HCT116 (cell line): ENCODE data around the gene PCDHGB3. TPM values are rescaled to one million over a fixed set of nuclear protein-coding genes. Genes with fewer than 3 reads are reported as not detected.

ENCODE experiments used
- ATAC-seq: fragments of 200-7000 bp; cut with Tn5 transposase; 2 replicates; pipeline ENCODE4 v1.9.1; 2020; ENCODE audit warnings: mild to moderate bottlenecking, moderate library complexity
- BruUV-seq: library from RNA; stranded (reverse); fragments of 400-500 nt; replicated peaks from 2 replicates; lab custom pipeline; 2021; lab: Mats Ljungman, UMichigan
- CTCF ChIA-PET: fragments of 300-600 bp; sonication (Branson Sonifier 250); formaldehyde crosslinking; loops from one replicate; lab custom pipeline; 2021; ENCODE audit warnings: antibody characterized with exemption; lab: Charles Lee
- POLR2A ChIA-PET: fragments of 300-600, 350-600 bp; sonication (Branson Sonifier 250); formaldehyde crosslinking; loops from one replicate; lab custom pipeline; 2021; ENCODE audit warnings: antibody characterized with exemption; lab: Charles Lee
- RAD21 ChIA-PET, 2 experiments: fragments of 300-600 bp; sonication (Branson Sonifier 250); formaldehyde crosslinking; loops; one replicate each; lab custom pipeline; 2023; ENCODE audit warnings: low total read pairs in 2 of 2; ENCODE audit not compliant: uncharacterized antibody in 2 of 2, unreplicated experiment in 2 of 2, low non-redundant PET in 1 of 2; lab: Charles Lee
- DNase-seq: peaks from one replicate; pipeline ENCODE4 v3.0.0-alpha.2; 2010; ENCODE audit warnings: low read depth, low spot score
- H2AFZ ChIP-seq: fragments of 200-600 bp; shearing (Covaris generic), sonication (generic); 2 replicates; pipeline ENCODE4 v1.6.1; 2017; ENCODE audit warnings: low read depth, mixed run types, mixed read lengths, antibody characterized with exemption, low read length; ENCODE audit not compliant: poor library complexity, severe bottlenecking
- H3K27ac ChIP-seq: 2 replicates; pipeline ENCODE4 v1.5.1; 2012; ENCODE audit warnings: low read depth, low read length
- H3K27me3 ChIP-seq: fragments of 200-600 bp; sonication (generic); 2 replicates; pipeline ENCODE4 v1.6.1; 2016; ENCODE audit warnings: mixed run types, low read length, mixed read lengths; ENCODE audit not compliant: insufficient read depth
- H3K36me3 ChIP-seq, 2 experiments: fragments of 200-500 bp in 1 of 2; fragments of 200-600 bp in 1 of 2; sonication (Bioruptor generic) in 1 of 2; sonication (generic) in 1 of 2; 2 replicates each; pipeline versions ENCODE4 v1.5.1 to v1.6.1; 2014 to 2016; ENCODE audit warnings: low read length in 2 of 2, inconsistent platforms in 1 of 2, mixed read lengths in 1 of 2, mixed run types in 1 of 2; ENCODE audit not compliant: insufficient read depth in 2 of 2, control insufficient read depth in 1 of 2
- H3K4me1 ChIP-seq, 2 experiments: fragments of 200-600 bp in 1 of 2; sonication (generic) in 1 of 2; 2 replicates each; pipeline versions ENCODE4 v1.5.1 to v1.6.1; 2012 to 2017; ENCODE audit warnings: low read length in 2 of 2, inconsistent platforms in 1 of 2, mild to moderate bottlenecking in 1 of 2, mixed read lengths in 1 of 2, mixed run types in 1 of 2, moderate library complexity in 1 of 2; ENCODE audit not compliant: insufficient read depth in 2 of 2, control insufficient read depth in 1 of 2
- H3K4me2 ChIP-seq: fragments of 200-600 bp; sonication (generic); 2 replicates; pipeline ENCODE4 v1.6.1; 2017; ENCODE audit warnings: mixed run types, low read length, mixed read lengths
- H3K4me3 ChIP-seq, 2 experiments: fragments of 200-600 bp in 1 of 2; sonication (generic) in 1 of 2; replicated peaks in 1 of 2; 2 replicates each; pipeline ENCODE4 v1.5.1; 2011 to 2016; ENCODE audit warnings: low read length in 2 of 2, control low read depth in 1 of 2, low read depth in 1 of 2, mild to moderate bottlenecking in 1 of 2, mixed read lengths in 1 of 2, mixed run types in 1 of 2
- H3K79me2 ChIP-seq: fragments of 200-600 bp; sonication (generic); 2 replicates; pipeline ENCODE4 v1.6.1; 2017; ENCODE audit warnings: mild to moderate bottlenecking, mixed run types, low read length, moderate library complexity, mixed read lengths; ENCODE audit not compliant: insufficient read depth
- H3K9ac ChIP-seq: fragments of 200-600 bp; sonication (generic); 2 replicates; pipeline ENCODE4 v1.6.1; 2016; ENCODE audit warnings: low read length, mixed read lengths
- H3K9me2 ChIP-seq: fragments of 200-600 bp; sonication (generic), shearing (Covaris generic); 2 replicates; pipeline ENCODE4 v1.6.1; 2017; ENCODE audit warnings: mixed run types, mild to moderate bottlenecking, moderate library complexity; ENCODE audit not compliant: insufficient read depth
- H3K9me3 ChIP-seq, 2 experiments: fragments of 200-500 bp in 1 of 2; fragments of 200-600 bp in 1 of 2; sonication (Bioruptor generic) in 1 of 2; sonication (generic) in 1 of 2; 2 replicates each; pipeline ENCODE4 v1.6.1; 2014 to 2017; ENCODE audit warnings: low read length in 2 of 2, mixed read lengths in 2 of 2, inconsistent platforms in 1 of 2, low read depth in 1 of 2, mild to moderate bottlenecking in 1 of 2, mixed run types in 1 of 2, moderate library complexity in 1 of 2; ENCODE audit not compliant: control insufficient read depth in 1 of 2, insufficient read depth in 1 of 2
- H4K20me1 ChIP-seq: fragments of 200-600 bp; sonication (generic), shearing (Covaris generic); 2 replicates; pipeline ENCODE4 v1.6.1; 2017; ENCODE audit warnings: mixed run types, mild to moderate bottlenecking, moderate library complexity; ENCODE audit not compliant: insufficient read depth
- ATF3 ChIP-seq: IDR thresholded peaks from 2 replicates; pipeline ENCODE4 v1.6.1; 2012
- CEBPB ChIP-seq: IDR thresholded peaks from 2 replicates; pipeline ENCODE4 v1.6.1; 2012; ENCODE audit warnings: low read depth
- EGR1 ChIP-seq: IDR thresholded peaks from 2 replicates; pipeline ENCODE4 v1.6.1; 2012; ENCODE audit warnings: low read depth
- EZH2 ChIP-seq: fragments of 200-600 bp; sonication (generic); IDR thresholded peaks from 2 replicates; pipeline ENCODE4 v1.6.1; 2017; ENCODE audit warnings: antibody characterized with exemption, mixed run types
- EZH2phosphoT487 ChIP-seq: fragments of 200-600 bp; IDR thresholded peaks from 2 replicates; pipeline ENCODE4 v1.6.1; 2018; ENCODE audit warnings: antibody characterized with exemption, borderline replicate concordance
- FOSL1 ChIP-seq: IDR thresholded peaks from 2 replicates; pipeline ENCODE4 v1.6.1; 2012; ENCODE audit warnings: low read depth
- JUND ChIP-seq: IDR thresholded peaks from 2 replicates; pipeline ENCODE4 v1.6.1; 2012
- MAX ChIP-seq: IDR thresholded peaks from 2 replicates; pipeline ENCODE4 v1.6.1; 2012
- RAD21 ChIP-seq: IDR thresholded peaks from 2 replicates; pipeline ENCODE4 v1.6.1; 2012; ENCODE audit warnings: low read depth, mild to moderate bottlenecking
- SIN3A ChIP-seq: IDR thresholded peaks from 2 replicates; pipeline ENCODE4 v1.6.1; 2012; ENCODE audit warnings: low read depth
- SP1 ChIP-seq: IDR thresholded peaks from 2 replicates; pipeline ENCODE4 v1.6.1; 2012; ENCODE audit warnings: low read depth
- SRF ChIP-seq: IDR thresholded peaks from 2 replicates; pipeline ENCODE4 v1.6.1; 2012; ENCODE audit warnings: low read depth
- YY1 ChIP-seq: IDR thresholded peaks from 2 replicates; pipeline ENCODE4 v1.6.1; 2011; ENCODE audit warnings: low read length, low read depth, moderate library complexity, mild to moderate bottlenecking; ENCODE audit not compliant: insufficient replicate concordance; ENCODE audit errors: extremely low read depth
- ZNF274 ChIP-seq: fragments of 200-500 bp; sonication (Bioruptor generic); IDR thresholded peaks from 2 replicates; pipeline ENCODE4 v1.6.1; 2014; ENCODE audit warnings: mild to moderate bottlenecking, low read depth, low read length, inconsistent platforms
- intact Hi-C: fragments of 100-400 bp; cut with micrococcal nuclease; formaldehyde crosslinking; loops from 2 replicates; pipeline ENCODE4 v1.10.0; 2022
- total RNA-seq: library from RNA; stranded (reverse); gene quantifications from one replicate; pipeline ENCODE4 v1.2.1, GENCODE V29; 2021; ENCODE audit not compliant: unreplicated experiment
- TF ChIP-seq, protein P1 (sequence below), 3 experiments: fragments of 200-600 bp in 1 of 3; sonication (generic) in 1 of 3; IDR thresholded peaks in 2 of 3; conservative IDR thresholded peaks in 1 of 3; 2 replicates each; pipeline ENCODE4 v1.5.1; 2012 to 2017; ENCODE audit warnings: low read depth in 2 of 3, low read length in 2 of 3, antibody characterized with exemption in 1 of 3, borderline replicate concordance in 1 of 3, control low read depth in 1 of 3, mild to moderate bottlenecking in 1 of 3, mixed read lengths in 1 of 3, mixed run types in 1 of 3, moderate library complexity in 1 of 3; ENCODE audit not compliant: insufficient read depth in 1 of 3

PCDHGB3 gene
- total RNA-seq, 1 experiment from 2014 or later, result 0.10 TPM

- POLR2A ChIA-PET, result no interaction called here
- H3K27ac ChIP-seq, result no peak within 1 kb of the TSS
These were observed 15.1 kb upstream of the PCDHGB3 start, which contains the start of gene PCDHGA4 for GRCh38 chr5:141354900-141355469. PCDHGA4 (plus strand) TSS chr5:141355021; CDS start chr5:141355108, 87 bp downstream.

GRCh38 chr5:141355641-141356040 is 14.4 kb upstream of the PCDHGB3 start:
- BruUV-seq, result no TSS peak
- CTCF ChIA-PET, result no interaction called here
- Histone ChIP-seq H3K79me2 (no peaks in the 10 kb centered on the region), H2AFZ (no peak overlapping the region), H3K4me1 (no peaks in the 10 kb centered on the region), H3K9ac (no peak overlapping the region), H3K27me3 (no peaks in the 10 kb centered on the region), H4K20me1 (no peaks in the 10 kb centered on the region), H3K9me3 (no peaks in the 10 kb centered on the region; a peak in 2 of 4 replicates), H3K4me2 (no peak overlapping the region), H3K9me2 (no peaks in the 10 kb centered on the region), H3K4me3 (no peak overlapping the region), H3K27ac (no peak overlapping the region), H3K36me3 (no peaks in the 10 kb centered on the region)
- ATAC-seq (no peak), DNase-seq (no peak)
- POLR2A ChIA-PET, result no interaction called here
- RAD21 ChIA-PET, result no interaction called here
- intact Hi-C loops, result no loop called here
- TF ChIP-seq YY1 (no peak), EGR1 (no peak), ATF3 (no peak), FOSL1 (no peak), ZNF274 (no peak), EZH2phosphoT487 (no peak), CEBPB (no peak), JUND (no peak), SIN3A (no peak), SRF (no peak), SP1 (no peak), EZH2 (no peak)
- TF ChIP-seq, protein P1, sequence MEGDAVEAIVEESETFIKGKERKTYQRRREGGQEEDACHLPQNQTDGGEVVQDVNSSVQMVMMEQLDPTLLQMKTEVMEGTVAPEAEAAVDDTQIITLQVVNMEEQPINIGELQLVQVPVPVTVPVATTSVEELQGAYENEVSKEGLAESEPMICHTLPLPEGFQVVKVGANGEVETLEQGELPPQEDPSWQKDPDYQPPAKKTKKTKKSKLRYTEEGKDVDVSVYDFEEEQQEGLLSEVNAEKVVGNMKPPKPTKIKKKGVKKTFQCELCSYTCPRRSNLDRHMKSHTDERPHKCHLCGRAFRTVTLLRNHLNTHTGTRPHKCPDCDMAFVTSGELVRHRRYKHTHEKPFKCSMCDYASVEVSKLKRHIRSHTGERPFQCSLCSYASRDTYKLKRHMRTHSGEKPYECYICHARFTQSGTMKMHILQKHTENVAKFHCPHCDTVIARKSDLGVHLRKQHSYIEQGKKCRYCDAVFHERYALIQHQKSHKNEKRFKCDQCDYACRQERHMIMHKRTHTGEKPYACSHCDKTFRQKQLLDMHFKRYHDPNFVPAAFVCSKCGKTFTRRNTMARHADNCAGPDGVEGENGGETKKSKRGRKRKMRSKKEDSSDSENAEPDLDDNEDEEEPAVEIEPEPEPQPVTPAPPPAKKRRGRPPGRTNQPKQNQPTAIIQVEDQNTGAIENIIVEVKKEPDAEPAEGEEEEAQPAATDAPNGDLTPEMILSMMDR (IDR thresholded peaks at IDR 0.05 in 2 of 3, conservative IDR thresholded peaks at IDR 0.05 in 1 of 3; ENCODE audit: borderline replicate concordance in 1 of 3, insufficient read depth in 1 of 3, low read depth in 2 of 3, low read length in 2 of 3), result no peak

More at GRCh38 chr5:141354900-141355469, 15.1 kb upstream of the PCDHGB3 start, which contains the start of gene PCDHGA4:
- H3K36me3 ChIP-seq, result no peaks in the 10 kb centered on the region
- H3K4me3 ChIP-seq, result no peak within 1 kb of the TSS
- H4K20me1 ChIP-seq, result no peaks in the 10 kb centered on the region
- CTCF ChIA-PET, result no interaction called here
- H3K27me3 ChIP-seq, result no peaks in the 10 kb centered on the region
- TF ChIP-seq, protein P1 (IDR thresholded peaks at IDR 0.05 in 2 of 3, conservative IDR thresholded peaks at IDR 0.05 in 1 of 3; ENCODE audit: borderline replicate concordance in 1 of 3, insufficient read depth in 1 of 3, low read depth in 2 of 3, low read length in 2 of 3), result peak; percentile 32 to 58 (median 48); a peak in 4 of 6 replicates
- TF ChIP-seq MAX (no peak), RAD21 (peak; percentile 42)
- intact Hi-C loops, result no loop called here
- no peaks in the 10 kb centered on the region for H3K9me2 ChIP-seq
- RAD21 ChIA-PET, result no interaction called here
- H2AFZ ChIP-seq, result no peak within 1 kb of the TSS
- BruUV-seq, result no TSS peak
- DNase-seq, result no peak
- H3K4me1 ChIP-seq, result no peaks in the 10 kb centered on the region
- ATAC-seq, result no peak
- no peak within 1 kb of the TSS for H3K9ac ChIP-seq
- no peaks in the 10 kb centered on the region; a peak in 1 of 4 replicates for H3K9me3 ChIP-seq
- no peaks in the 10 kb centered on the region for H3K79me2 ChIP-seq
- no peak within 1 kb of the TSS for H3K4me2 ChIP-seq
